Dendritic cell treated with granulocyte-macrophage colony-stimulating factor and Interleukin-4, amounts not matched to agents 40 ng/mL and 50 ng/mL, for 4 days (primary cell): ENCODE measurements around the gene HLA-DMA.
"Not testable (repeated sequence)": the region's sequence is repeated elsewhere in the genome, so short reads cannot be mapped to it uniquely, and the experiment has no call there.

Experiments
- H3K27ac Mint-ChIP-seq: one replicate; pipeline ENCODE4 v1.8.0; 2022; ENCODE audit warnings: mild to moderate bottlenecking, mixed read lengths
- H3K27me3 Mint-ChIP-seq: one replicate; pipeline ENCODE4 v1.8.0; 2022; ENCODE audit warnings: mild to moderate bottlenecking, mixed read lengths
- H3K36me3 Mint-ChIP-seq: one replicate; pipeline ENCODE4 v1.8.0; 2022; ENCODE audit warnings: low read depth, mixed read lengths
- H3K4me1 Mint-ChIP-seq: one replicate; pipeline ENCODE4 v1.8.0; 2022; ENCODE audit warnings: low read depth, mixed read lengths
- H3K4me3 Mint-ChIP-seq: one replicate; pipeline ENCODE4 v1.8.0; 2022; ENCODE audit warnings: mild to moderate bottlenecking, moderate library complexity, mixed read lengths
- H3K9me3 Mint-ChIP-seq: one replicate; pipeline ENCODE4 v1.8.0; 2022; ENCODE audit warnings: mixed read lengths
- intact Hi-C: fragments of 100-400 bp; cut with micrococcal nuclease; formaldehyde crosslinking; loops from one replicate; pipeline ENCODE4 v1.15.0; 2022

The HLA-DMA gene

GRCh38 chr6:32954986-32955802 is 2.3 kb upstream of the HLA-DMA start:
- H3K4me1 Mint-ChIP-seq: peaks cover 55% of the 10 kb centered on the region
- H3K27ac Mint-ChIP-seq: peak overlapping the region; percentile 30
- H3K4me3 Mint-ChIP-seq: no peak overlapping the region
- H3K36me3 Mint-ChIP-seq: peaks cover 64% of the 10 kb centered on the region
- intact Hi-C loops: loop anchor here (1.0 kb wide), 1 partner anchor 11 kb away; no protein-coding TSS in a partner anchor
- H3K9me3 Mint-ChIP-seq: no peaks in the 10 kb centered on the region
- no peaks in the 10 kb centered on the region for H3K27me3 Mint-ChIP-seq

GRCh38 chr6:32954267-32954666 is 1.4 kb upstream of the HLA-DMA start:
- Mint-ChIP-seq H3K9me3 (no peaks in the 10 kb centered on the region), H3K27ac (peak overlapping the region; percentile 98), H3K4me1 (peaks cover 58% of the 10 kb centered on the region), H3K36me3 (peaks cover 67% of the 10 kb centered on the region), H3K27me3 (no peaks in the 10 kb centered on the region), H3K4me3 (no peak overlapping the region)
- intact Hi-C loops: loop anchor here (1.0 kb wide), 1 partner anchor 12 kb away; no protein-coding TSS in a partner anchor

GRCh38 chr6:32953775-32954174 is 878 bp upstream of the HLA-DMA start:
- peak overlapping the region; percentile 98 for H3K27ac Mint-ChIP-seq
- H3K4me1 Mint-ChIP-seq: peaks cover 63% of the 10 kb centered on the region
- peaks cover 71% of the 10 kb centered on the region for H3K36me3 Mint-ChIP-seq
- H3K27me3 Mint-ChIP-seq: no peaks in the 10 kb centered on the region
- intact Hi-C loops: loop anchor here (1.0 to 2.0 kb wide), 5 partner anchors 8 to 69 kb away; no protein-coding TSS in a partner anchor
- no peaks in the 10 kb centered on the region for H3K9me3 Mint-ChIP-seq
- H3K4me3 Mint-ChIP-seq: peak overlapping the region; percentile 20

GRCh38 chr6:32950449-32950848 is 2.4 kb downstream of the HLA-DMA start:
- Mint-ChIP-seq H3K27ac (peak overlapping the region; percentile 98), H3K4me3 (peak overlapping the region; percentile 94), H3K9me3 (no peaks in the 10 kb centered on the region), H3K4me1 (peaks cover 77% of the 10 kb centered on the region), H3K36me3 (peaks cover 87% of the 10 kb centered on the region), H3K27me3 (no peaks in the 10 kb centered on the region)
- intact Hi-C loops: no loop called here

- intact Hi-C loops: no loop called here
- H3K4me3 Mint-ChIP-seq: peak overlapping the region; percentile 94
Measured at GRCh38 chr6:32950010-32950409, 2.9 kb downstream of the HLA-DMA start.

GRCh38 chr6:32949113-32949512 is 3.8 kb downstream of the HLA-DMA start:
- Mint-ChIP-seq H3K4me3 (peak overlapping the region; percentile 94), H3K27ac (peak overlapping the region; percentile 98), H3K27me3 (no peaks in the 10 kb centered on the region), H3K36me3 (peaks cover 92% of the 10 kb centered on the region), H3K4me1 (peaks cover 77% of the 10 kb centered on the region), H3K9me3 (no peaks in the 10 kb centered on the region)
- intact Hi-C loops: no loop called here

More at GRCh38 chr6:32950010-32950409, 2.9 kb downstream of the HLA-DMA start:
- peaks cover 77% of the 10 kb centered on the region for H3K4me1 Mint-ChIP-seq
- no peaks in the 10 kb centered on the region for H3K27me3 Mint-ChIP-seq
- no peaks in the 10 kb centered on the region for H3K9me3 Mint-ChIP-seq
- peaks cover 87% of the 10 kb centered on the region for H3K36me3 Mint-ChIP-seq
- H3K27ac Mint-ChIP-seq: peak overlapping the region; percentile 98

GRCh38 chr6:32947552-32948465 is 5.1 kb downstream of the HLA-DMA start:
- H3K4me3 Mint-ChIP-seq: peak overlapping the region; percentile 94
- intact Hi-C loops: no loop called here
- peaks cover 80% of the 10 kb centered on the region for H3K4me1 Mint-ChIP-seq
- H3K9me3 Mint-ChIP-seq: no peaks in the 10 kb centered on the region
- peaks cover 97% of the 10 kb centered on the region for H3K36me3 Mint-ChIP-seq
- peak overlapping the region; percentile 98 for H3K27ac Mint-ChIP-seq
- H3K27me3 Mint-ChIP-seq: no peaks in the 10 kb centered on the region

GRCh38 chr6:32946893-32947292 is 6.0 kb downstream of the HLA-DMA start:
- Mint-ChIP-seq H3K27ac (peak overlapping the region; percentile 98), H3K4me3 (peak overlapping the region; percentile 36), H3K9me3 (no peaks in the 10 kb centered on the region), H3K4me1 (peaks cover 89% of the 10 kb centered on the region), H3K27me3 (no peaks in the 10 kb centered on the region), H3K36me3 (peaks cover 97% of the 10 kb centered on the region)
- intact Hi-C loops: no loop called here

- H3K4me3 Mint-ChIP-seq: peak overlapping the region; percentile 6
- peaks cover 96% of the 10 kb centered on the region for H3K4me1 Mint-ChIP-seq
- no peaks in the 10 kb centered on the region for H3K27me3 Mint-ChIP-seq
- intact Hi-C loops: loop anchor here (1.0 kb wide), 1 partner anchor 7 kb away; the partner anchor contains the start of gene HLA-DMA
- peak overlapping the region; percentile 98 for H3K27ac Mint-ChIP-seq
- no peaks in the 10 kb centered on the region for H3K9me3 Mint-ChIP-seq
- peaks cover 89% of the 10 kb centered on the region for H3K36me3 Mint-ChIP-seq
Measured at GRCh38 chr6:32945953-32946352, 6.9 kb downstream of the HLA-DMA start.

GRCh38 chr6:32945108-32945760 is 7.7 kb downstream of the HLA-DMA start:
- intact Hi-C loops: loop anchor here (1.0 kb wide), 1 partner anchor 8 kb away; the partner anchor contains the start of gene HLA-DMA
- H3K4me1 Mint-ChIP-seq: peaks cover 89% of the 10 kb centered on the region
- no peaks in the 10 kb centered on the region for H3K9me3 Mint-ChIP-seq
- H3K27me3 Mint-ChIP-seq: no peaks in the 10 kb centered on the region
- peak overlapping the region; percentile 98 for H3K27ac Mint-ChIP-seq
- H3K4me3 Mint-ChIP-seq: peak overlapping the region; percentile 52
- peaks cover 89% of the 10 kb centered on the region for H3K36me3 Mint-ChIP-seq

GRCh38 chr6:32943864-32944649 is 8.8 kb downstream of the HLA-DMA start:
- intact Hi-C loops: no loop called here
- H3K9me3 Mint-ChIP-seq: no peaks in the 10 kb centered on the region
- no peaks in the 10 kb centered on the region for H3K27me3 Mint-ChIP-seq
- H3K27ac Mint-ChIP-seq: peak overlapping the region; percentile 98
- H3K36me3 Mint-ChIP-seq: peaks cover 89% of the 10 kb centered on the region
- peaks cover 78% of the 10 kb centered on the region for H3K4me1 Mint-ChIP-seq
- peak overlapping the region; percentile 94 for H3K4me3 Mint-ChIP-seq

- Mint-ChIP-seq H3K4me1 (peaks cover 74% of the 10 kb centered on the region), H3K36me3 (peaks cover 89% of the 10 kb centered on the region), H3K27ac (peak overlapping the region; percentile 98), H3K4me3 (peak overlapping the region; percentile 94)
- H3K9me3 Mint-ChIP-seq, intact Hi-C loops, H3K27me3 Mint-ChIP-seq: not testable (repeated sequence)
Measured at GRCh38 chr6:32942555-32943123, 10.3 kb downstream of the HLA-DMA start.
